Stimulated activated CD4-positive, alpha-beta T cell treated with anti-CD3 and anti-CD28 coated beads, Interleukin-12 subunit alpha, Interleukin-12 subunit beta, amount 100 ng/mL, for 24 hours (primary cell): Measurements from ENCODE around the gene KCNAB2.

Experiments
- DNase-seq, 2 experiments: peaks; one replicate each; pipeline ENCODE4 v3.0.0-alpha.2; 2020; ENCODE audit warnings: low read depth in 2 of 2

Gene KCNAB2

GRCh38 chr1:6148497-6149241, 103.0 kb downstream of the KCNAB2 start:
- DNase-seq: peak; percentile 47 to 71

GRCh38 chr1:6149597-6149996, 103.9 kb downstream of the KCNAB2 start:
- DNase-seq: no peak

- no peak for DNase-seq
Observed at GRCh38 chr1:6150006-6150938, 104.6 kb downstream of the KCNAB2 start.
